LNCAP (cell line): ENCODE measurements around the gene FZD2.
A peak's percentile ranks its signal among the peaks of the same experiment; 100 is the strongest.

ENCODE experiments used
- TF ChIP-seq, protein P1 (sequence below): fragments of 450-650 bp; IDR thresholded peaks from 2 replicates; pipeline ENCODE4 v1.5.1; 2017; ENCODE audit warnings: mild to moderate bottlenecking

Gene FZD2

DNA sequence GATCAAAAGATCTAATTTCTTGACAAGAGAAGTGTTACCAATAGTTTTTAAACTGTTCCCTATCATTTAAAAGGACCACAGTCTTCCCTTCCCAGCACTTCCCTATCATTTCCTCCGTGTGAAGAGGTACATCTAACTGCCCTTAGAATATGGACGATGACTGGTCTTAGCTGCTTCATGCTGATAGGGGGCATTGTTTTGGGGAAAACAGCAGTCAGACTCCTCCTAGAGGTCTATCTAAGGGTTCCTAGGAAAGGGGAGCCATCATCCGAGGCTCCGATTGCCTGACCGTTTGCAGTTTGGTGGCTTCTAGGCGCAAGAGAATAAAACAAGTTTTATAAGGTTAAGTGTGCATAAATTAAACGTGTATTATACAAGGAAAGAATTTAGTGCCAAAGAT, 7.1 kb downstream of the FZD2 start:
- TF ChIP-seq, protein P1, sequence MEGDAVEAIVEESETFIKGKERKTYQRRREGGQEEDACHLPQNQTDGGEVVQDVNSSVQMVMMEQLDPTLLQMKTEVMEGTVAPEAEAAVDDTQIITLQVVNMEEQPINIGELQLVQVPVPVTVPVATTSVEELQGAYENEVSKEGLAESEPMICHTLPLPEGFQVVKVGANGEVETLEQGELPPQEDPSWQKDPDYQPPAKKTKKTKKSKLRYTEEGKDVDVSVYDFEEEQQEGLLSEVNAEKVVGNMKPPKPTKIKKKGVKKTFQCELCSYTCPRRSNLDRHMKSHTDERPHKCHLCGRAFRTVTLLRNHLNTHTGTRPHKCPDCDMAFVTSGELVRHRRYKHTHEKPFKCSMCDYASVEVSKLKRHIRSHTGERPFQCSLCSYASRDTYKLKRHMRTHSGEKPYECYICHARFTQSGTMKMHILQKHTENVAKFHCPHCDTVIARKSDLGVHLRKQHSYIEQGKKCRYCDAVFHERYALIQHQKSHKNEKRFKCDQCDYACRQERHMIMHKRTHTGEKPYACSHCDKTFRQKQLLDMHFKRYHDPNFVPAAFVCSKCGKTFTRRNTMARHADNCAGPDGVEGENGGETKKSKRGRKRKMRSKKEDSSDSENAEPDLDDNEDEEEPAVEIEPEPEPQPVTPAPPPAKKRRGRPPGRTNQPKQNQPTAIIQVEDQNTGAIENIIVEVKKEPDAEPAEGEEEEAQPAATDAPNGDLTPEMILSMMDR = no peak

DNA sequence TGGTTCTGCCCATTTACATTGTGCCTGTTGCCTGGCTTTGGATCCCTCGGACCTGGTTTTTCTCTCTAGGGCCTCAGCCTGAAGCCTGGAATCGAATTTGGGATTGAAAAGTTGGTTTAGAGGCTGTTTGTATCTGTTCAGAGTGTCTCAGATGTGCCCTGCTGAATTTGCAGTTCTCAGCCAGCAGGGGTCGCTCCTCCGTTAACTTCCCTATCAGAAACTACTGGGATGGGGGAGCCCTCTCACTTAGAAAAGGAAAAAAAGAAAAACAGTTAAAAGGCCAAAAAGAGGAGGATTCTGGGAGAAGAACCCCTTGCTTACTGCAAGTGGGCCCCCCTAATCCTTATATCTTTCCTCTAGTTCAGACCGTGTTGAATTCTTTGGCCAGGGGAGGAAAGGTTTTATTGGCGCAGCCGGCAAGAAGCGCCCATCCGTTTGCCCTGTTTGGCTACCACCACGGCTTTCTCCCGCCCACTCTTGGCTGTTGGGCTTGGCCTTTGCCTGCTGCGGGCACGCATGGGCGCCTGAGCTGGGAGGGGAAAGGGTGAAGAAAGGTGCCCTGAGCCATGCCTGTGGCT, 8.7 kb downstream of the FZD2 start:
- TF ChIP-seq, protein P1 = peak; percentile 35; the same call in 1 of the 2 replicates

DNA sequence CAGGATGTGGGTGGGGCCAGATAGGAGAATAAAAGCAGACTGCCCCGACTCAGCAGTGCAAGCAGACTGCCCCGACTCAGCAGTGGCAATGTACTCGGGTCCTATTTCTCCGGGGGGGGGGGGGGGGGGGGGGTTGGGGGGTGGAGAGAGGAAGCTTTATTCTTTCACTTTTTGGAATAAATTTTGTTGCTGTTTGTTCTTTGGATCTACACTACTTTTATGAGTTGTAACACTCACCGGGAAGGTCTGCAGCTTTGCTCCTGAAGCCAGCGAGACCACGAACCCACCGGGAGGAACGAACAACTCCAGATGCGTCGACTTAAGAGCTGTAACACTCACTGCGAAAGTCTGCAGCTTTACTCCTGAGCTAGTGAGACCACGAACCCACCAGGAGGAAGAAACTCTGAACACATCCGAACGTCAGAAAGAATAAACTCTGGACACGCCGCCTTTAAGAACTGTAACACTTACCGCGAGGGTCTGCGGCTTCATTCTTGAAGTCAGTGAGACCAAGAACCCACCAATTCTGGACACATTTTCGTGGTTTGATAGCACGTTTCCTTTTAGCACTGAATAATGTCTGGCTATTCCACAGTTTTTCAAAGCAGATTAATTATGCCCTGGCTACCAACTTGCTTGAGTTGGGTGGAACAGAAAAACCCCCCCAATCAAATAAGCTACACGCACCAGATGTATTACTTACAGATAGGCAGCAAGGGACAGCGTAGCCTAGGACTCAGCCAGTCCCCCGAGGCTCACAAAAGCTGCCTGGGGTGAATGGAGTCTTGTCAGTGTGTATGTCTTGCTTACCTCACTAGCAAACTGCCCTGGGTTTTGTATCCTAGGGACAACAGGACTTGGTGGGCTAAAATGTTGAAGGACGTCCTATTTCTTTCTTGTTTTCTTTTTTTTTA, 11.9 kb downstream of the FZD2 start:
- TF ChIP-seq, protein P1 = no peak

DNA sequence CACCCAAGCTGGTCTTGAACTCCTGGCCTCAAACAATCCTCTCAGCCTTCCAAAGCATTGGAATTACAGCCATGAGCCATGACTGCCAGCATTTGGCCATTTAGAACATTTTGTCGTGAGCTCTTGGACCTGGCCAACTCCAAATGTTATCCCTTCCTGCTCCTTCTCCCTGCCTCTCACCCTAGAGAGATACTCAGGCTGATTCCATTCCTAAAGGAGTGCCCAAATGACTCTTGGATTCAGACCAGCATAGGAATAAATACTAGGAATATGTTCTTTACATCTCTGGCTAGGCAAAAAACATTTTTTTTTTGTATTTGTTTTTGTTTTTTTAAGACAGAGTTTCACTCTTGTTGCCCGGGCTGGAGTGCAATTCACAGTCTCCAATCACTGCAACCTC, 15.5 kb downstream of the FZD2 start:
- TF ChIP-seq, protein P1 = no peak

DNA sequence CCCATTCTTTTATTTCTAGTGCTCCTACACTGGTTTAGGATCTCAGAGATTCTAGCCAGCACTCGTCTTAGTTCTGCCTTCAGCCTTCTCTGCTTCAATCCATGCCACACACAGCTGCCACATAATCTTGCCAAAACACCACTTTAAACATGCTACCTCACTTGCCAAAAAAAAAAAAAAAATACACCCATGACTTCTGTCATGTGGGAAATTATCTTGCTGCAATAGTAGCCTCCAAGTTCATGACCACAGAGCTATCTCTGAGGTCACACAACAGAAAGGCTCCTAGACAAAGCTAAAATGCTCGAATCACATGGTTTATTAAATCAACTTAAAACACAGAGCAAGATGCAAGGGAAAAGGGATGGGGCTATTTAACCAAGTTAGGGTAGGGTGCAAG, 18.1 kb downstream of the FZD2 start:
- TF ChIP-seq, protein P1 = no peak

DNA sequence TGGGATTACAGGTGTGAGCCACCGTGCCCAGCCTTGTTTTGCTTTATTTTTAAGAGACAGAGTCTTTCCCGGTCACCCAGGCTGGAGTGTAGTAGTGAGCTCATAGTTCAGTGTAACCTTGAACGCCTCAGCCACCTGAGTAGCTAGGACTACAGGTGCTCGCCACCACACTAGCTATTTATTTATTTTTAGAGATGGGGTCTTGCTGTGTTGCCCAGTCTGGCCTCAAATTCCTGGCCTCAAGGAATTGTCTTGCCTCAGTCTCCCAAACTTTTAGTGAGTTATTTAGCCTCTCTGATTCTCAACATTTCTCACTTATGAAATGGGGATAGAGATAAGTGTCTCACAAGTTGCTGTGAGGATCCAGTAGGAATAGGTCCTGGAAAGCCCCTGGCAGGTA, 21.7 kb downstream of the FZD2 start:
- TF ChIP-seq, protein P1 = no peak

DNA sequence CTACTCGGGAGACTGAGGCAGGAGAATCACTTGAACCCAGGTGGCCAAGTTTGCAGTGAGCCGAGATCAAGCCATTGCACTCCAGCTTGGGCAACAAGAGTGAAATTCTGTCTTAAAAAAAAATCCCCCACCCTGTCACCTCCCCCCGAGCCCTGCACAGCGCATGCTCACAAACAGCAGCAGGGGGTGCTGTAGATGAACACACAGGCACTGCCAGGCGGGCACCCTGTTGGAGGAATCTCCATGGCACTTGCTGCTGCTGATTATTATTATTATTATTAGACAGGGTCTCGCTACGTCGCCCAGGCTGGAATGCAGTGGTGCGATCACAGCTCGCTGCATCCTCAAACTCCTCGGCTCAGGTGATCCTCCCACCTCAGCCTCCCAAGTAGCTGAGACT, 24.6 kb downstream of the FZD2 start:
- TF ChIP-seq, protein P1 = no peak; the same call in 1 of the 2 replicates
